Activated gamma-delta T cell (primary cell): ENCODE measurements around the gene MAP4K5.
"Not testable (repeated sequence)": the region's sequence is repeated elsewhere in the genome, so short reads cannot be mapped to it uniquely, and the experiment has no call there.

Source experiments
- DNase-seq: peaks from one replicate; lab custom pipeline; 2025; lab: John Stamatoyannopoulos, UW

MAP4K5 gene

DNA sequence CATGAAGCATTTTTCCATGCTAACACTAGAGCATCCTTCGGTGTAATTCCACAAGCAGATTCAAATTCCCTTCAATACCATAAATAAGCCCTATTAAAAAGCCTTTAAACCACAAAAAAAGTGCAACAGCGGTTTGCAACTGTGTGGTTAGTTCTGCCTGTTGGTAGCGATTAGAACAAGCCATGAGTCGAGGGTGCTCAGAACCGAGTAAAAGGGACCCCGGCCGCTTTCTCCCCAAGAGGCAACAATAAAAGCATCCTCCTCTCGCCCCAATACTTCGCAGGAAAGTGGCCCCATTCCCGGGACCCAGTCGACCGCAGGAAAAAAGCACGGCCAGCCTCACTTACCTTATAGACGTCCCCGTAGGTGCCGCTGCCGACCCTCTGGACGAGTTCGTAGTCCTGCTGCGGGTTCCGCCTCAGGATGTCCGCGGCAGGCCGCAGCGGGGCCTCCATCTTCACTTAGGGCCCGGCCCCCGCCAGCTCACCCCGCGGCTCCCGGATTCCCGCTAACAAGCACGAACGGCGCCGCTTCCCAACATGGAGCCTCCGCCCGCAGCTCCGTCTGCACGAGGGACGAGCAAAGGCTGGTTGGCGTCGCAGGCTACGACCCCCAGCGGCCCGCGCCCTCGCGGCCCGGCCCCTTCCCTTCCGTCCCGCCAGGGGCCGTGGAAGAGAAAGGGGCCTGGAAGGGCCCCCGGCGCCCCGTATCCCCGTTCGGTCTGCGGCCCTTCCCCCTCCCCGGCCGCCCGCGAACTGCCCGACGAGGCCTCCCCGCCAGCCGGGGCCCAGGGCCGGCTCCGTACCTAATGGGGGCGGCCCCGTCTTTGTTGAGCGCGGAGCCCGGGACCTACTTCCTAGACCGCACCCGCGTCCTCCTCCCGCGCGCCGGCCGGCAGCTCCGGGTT lies 521 bp downstream of the MAP4K5 start:
- peak; percentile 29 for DNase-seq

DNA sequence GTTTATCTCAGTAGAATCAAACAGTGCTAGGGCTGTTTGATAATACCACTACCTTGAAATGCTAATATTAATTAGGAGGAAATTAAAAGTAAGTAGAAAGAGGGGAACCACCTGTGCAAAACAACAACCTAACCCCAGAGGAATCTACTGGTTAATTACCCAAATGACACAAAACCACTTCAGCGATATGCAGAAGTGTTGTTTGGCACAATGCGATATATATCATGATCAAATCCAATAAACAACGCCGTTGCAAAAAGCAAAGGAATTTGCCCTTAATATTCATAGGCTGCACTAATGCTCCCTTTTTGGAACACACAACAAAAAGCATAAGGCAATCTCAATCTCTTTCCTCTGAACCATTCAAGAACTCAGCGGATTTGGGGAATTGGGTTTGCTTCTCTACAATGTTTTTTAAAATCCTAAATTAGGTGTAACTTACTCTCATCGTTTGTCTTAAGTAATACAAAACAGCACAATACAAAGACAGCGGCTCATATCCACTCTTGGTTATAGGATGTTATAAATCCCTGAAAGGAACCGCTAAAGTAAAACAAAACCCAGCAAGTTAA lies 1.5 kb downstream of the MAP4K5 start:
- DNase-seq, result no peak

DNA sequence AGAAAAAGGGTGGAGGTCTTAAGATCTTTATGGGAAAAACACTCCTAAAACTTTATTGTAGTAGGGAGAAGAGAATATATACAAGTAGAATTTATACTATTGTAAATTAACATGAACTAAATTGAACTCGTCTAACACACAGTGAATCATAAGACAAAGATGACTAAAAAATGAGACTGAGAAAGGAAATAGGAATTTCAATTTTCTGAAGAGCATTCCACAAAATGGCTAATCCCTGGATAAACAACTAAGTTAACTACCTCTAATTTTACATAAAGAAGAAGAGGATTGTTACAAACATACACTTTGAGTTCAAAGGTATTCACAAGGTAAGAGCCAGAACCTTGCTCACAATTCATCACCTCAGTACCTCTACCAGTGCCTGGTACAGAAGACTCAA lies 2.0 kb downstream of the MAP4K5 start:
- DNase-seq, result no peak

DNA sequence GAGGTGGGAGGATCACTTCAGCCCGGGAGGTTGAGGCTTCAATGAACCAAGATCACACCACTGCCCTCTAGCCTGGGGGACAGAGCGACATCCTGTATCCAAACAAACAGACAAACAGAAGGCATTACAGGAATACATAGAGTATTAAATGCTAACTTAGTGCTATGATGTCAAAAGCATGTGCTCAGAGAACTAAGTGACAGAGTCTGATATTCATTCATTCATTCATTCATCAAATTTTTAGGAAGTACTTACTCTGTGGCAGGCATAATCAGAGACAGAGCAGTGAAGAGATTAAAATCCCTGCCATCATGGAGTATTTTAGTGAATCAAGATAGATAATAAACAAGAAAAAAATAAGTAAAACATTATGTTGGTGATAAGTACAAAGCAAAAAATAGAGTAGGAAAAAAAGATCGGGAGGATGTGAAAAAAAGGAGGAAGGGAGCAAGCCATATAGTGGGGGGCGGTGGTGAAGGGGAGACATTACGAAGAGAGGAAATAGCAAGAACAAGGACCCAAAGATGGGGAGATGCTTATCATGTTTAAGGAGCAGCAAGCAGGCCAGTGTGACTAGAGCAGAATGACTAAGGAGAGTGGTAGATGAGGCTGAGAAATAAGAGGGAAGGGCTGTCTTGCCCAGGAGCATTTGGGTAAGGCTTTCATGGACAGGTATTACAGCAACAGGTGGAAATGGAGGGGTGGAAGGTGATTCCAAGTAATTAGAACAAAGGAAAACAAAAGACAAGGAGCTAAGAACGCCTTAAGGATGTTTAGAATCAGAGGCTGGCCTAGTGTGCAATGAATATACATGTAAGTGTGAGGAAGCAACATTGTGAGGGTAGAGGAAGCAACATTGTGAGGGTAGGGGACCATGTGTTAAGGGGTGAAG lies 2.8 kb downstream of the MAP4K5 start:
- DNase-seq, result no peak

DNA sequence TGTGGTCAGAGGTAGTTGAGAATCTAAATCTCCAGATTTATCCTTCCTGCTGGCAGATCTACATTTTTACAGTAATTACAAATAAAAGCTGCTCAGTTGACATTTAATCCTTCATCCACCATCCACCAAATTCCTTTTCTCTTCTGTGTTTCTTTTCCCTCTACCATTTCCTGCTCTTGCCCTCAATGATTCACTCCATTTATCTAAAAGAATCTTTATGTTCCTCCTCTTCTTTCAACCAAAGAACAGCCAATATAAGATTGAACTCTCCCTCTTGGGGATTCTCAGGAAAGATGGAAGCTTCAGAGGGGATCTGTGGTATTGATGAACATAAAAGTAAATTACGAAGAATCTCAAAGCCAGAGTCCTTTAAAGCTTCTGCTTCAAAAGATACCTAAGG lies 4.4 kb downstream of the MAP4K5 start:
- no peak for DNase-seq

DNA sequence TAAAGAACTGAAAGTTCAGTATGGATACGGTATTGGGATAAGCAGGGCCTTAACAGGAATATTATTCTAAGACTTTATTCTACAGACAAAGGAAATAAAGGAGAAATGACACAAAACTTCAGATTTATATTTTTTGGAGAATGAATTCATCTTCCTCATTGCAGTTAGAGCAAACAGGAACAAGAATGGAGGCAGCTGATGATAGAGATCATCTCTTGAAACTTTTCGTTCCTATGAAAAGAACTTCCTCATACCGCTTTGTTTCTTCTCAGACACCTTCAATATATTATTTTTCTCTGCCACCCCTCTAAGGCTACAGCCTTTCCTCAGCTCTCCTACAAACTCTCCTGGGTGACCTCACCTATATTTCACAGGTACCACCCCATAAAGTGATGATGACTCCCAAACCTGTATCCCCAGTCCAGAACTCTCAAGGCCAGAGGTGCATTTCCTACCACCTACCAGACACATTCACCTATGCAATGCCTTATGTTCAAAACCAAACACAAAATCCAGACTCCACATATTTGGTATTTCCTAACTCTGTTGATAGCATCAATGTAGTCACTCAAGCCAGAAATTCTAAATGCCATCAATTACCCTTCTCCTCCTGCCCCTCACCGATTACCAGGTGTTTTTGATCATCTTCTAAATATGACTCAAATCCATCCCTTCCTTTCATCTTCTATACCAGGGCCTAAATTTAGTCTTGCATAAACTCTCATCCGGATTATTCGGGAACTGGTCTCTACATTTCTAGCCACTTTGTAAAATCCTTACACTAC lies 7.4 kb downstream of the MAP4K5 start:
- DNase-seq, result no peak

DNA sequence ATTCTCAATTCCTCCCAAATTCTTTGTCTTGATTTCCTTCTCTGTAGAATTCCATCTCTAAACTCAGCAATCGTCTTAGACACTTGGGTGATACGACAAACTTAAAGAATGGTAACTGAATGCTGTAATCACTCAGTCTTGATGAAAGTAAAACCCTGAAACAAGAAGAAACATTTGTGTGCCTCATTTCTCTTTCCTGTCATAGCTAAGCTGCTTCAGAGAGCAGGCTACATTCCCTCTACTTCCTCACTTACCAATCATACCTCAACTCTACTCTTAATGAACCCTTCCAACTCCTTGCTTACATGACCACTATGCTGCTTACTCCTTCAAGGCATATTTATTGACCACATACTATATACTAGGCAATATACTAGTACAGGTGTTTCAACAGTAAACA lies 8.3 kb downstream of the MAP4K5 start:
- no peak for DNase-seq

DNA sequence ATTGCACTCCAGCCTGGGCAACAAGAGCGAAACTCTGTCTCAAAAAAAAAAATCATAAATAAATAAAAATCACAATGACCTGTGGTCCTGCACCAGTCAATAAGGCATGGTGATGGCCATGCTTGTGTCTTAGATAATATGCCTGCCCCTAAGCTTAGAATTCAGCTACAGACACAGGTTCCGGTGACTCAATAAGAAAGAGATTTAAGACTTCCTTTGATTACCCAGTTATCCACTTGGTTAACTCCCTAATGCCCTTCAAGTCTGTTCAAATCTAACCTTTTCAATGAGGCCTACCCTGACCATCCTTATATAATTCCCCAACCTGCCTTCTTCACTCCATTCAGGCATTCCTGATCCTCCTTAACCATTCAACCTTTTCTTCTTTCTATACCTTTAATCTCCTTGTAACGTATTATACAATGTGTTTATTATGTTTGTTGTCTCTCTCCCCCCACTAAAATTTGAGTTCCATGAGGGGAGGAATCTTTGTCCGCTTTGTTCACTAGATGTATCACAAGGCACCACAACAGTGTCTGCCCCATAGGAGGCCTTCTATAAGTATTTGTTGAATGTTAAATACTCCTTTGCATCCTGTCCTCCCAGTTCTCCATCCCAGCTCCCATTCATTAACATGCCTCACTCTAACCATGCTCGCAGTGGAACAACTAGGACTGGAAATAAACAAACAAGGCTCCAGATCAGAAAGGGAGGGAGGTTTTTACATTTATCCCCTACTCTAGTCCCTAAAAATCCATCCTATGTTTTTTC lies 8.9 kb downstream of the MAP4K5 start:
- no peak for DNase-seq

DNA sequence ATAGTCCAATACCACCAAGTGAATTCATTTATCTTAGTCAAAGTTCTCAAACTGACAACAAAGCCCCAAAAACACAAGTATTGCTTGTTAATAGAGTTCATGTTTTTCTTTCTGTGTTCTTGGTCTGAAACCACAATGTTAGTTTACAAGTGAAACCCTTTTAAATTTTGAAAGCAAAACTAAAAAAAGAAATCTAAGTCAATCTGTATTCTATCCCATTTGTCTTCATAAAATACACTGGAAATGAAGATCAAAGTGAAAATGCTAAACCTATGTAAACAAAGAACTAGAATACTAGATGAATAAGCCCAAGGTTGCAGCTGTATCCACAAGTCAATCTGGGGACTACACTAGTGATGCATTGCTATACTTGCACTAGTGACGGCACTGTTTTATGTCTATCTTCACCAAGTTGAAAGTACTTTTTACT lies 10.4 kb downstream of the MAP4K5 start:
- DNase-seq, result no peak

DNA sequence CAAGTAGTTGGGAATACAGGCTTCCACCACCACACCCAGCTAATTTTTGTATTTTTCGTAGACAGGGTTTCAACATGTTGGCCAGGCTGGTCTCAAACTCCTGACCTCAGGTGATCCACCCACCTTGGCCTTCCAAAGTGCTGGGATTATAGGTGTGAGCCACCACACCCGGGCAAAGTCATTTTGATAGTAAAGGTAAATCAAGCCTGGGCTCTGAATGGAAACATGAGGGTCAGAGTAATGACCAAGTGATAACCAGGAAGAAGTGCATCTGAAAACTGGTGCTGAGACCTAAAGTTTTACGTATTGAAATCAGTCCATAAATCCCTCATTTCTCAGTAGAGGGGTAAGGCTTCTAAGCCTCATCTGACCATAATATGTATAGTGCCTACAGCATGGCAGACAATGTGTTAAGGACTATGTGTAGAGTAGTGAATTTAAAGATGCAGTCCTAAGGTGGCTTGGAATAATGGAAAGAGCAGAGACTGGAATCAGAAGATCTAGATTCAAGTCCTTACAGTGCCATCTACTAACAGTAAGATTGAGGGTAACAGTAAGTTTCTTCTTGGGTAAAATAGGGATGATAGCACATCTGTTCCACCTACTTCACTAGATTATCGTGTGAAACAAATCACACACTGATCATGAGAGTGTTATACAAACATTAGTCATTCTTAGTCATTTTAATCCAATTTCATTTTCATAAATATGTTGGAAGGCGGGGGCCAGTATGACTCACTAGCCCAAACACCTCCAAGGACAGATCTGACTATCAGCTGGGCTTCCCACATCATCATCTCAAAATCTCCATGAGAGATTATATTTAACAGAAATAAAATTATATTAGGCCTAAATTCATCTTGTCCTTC lies 11.2 kb downstream of the MAP4K5 start:
- DNase-seq, result no peak

DNA sequence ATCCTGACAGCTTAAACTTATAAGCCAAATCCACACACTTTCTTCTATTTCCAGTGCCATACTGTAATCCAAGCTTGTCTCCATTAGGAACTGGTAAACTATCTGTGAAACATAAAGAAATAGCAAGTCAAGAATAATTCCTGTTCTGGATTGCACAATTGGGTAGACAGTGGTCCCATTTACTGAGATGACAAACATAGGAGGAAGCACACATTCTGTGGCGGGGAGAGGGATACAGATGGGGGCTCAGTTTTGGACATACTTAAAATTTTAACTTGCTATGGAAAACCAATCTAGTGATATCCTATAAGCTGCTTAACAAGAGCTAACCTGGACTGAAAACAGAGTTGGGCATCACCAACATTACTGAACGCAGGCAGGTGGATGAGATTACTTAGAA lies 16.3 kb downstream of the MAP4K5 start:
- no peak for DNase-seq

DNA sequence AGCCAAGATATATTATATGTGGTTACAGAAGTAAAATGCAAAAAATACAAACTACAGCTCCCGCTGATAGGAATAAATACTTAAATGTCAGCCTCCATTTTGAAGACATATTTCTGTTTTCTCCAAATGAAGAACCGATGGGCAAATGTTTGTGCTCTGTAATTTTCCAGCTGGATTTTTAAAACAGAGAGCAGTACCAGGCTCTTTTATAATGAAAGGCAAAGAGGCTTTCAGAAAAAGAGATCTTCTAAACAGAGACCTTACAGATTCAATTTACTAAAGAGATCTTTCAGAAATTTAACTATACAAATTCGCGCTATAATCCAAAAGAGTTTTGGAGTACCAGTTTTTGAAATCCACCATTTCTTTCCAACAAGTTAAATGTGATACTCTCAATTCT lies 19.9 kb downstream of the MAP4K5 start:
- no peak for DNase-seq

DNA sequence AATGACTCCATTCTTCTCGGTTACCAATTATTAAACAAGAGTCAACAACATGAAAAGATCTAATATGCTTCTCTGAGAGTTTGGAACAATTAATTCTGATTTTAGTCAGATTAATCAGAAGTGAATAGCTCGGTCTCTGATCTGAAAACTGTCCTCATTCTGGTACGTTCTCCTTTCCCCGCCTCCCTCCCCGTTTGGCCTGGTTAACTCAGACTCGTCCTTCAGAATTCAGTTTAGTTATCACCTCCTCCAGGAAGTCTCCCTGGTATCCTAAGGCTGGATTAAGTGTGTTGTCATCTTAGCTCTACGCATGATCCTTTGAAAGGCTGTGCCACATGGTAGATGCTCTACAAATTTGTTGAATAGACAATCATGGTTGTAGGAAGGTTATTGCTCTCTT lies 22.2 kb downstream of the MAP4K5 start:
- no peak for DNase-seq

DNA sequence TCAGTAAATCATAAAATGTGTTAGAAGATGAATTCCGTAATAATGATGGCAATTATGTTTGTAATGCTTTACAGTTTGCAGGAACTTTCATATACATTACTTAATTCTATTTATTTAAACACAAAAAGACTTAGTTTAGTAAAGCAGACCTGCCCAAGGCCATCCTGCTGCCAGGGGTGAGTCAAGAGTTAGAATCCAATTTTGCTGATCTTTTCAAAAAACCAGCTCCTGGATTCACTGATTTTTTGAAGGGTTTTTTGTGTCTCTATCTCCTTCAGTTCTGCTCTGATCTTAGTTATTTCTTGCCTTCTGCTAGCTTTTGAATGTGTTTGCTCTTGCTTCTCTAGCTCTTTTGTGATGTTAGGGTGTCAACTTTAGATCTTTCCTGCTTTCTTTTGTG lies 25.3 kb downstream of the MAP4K5 start:
- not testable (repeated sequence) for DNase-seq

DNA sequence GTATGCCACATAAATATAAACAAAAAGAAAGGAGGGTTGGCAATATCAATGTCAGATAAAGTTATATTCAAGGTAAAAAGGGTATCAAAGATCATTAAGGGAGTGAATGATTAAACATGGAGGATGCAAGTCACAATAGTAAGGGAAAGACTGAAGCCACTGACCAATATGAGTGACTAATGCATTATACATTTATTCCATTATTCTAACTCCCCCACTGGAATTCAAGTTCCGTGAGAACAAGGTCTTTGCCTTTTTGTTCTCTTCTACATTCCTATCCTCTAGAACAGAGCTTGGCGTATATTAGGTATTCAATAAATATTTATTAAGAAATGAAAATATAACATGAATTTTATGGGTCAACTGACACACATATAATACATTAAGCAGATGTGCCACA lies 30.7 kb downstream of the MAP4K5 start:
- no peak for DNase-seq

DNA sequence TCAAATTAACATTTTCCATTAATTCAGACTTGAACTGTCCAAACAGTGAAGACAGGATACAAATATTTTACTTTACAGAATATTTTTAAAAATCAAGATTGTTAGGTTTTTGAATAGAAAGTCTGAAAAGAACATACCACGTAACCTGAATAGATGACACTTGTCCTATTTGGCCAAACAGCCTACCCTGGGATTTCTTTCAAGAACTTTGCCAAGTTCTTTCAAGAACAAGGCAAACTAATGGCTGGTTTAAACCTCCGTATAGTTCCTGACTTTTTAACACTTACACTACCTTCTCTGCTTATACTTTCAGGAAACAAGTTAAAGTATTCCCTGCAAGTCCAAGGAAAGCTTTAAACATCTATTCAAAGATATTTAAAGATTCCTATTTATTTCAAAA lies 35.0 kb downstream of the MAP4K5 start:
- no peak for DNase-seq

DNA sequence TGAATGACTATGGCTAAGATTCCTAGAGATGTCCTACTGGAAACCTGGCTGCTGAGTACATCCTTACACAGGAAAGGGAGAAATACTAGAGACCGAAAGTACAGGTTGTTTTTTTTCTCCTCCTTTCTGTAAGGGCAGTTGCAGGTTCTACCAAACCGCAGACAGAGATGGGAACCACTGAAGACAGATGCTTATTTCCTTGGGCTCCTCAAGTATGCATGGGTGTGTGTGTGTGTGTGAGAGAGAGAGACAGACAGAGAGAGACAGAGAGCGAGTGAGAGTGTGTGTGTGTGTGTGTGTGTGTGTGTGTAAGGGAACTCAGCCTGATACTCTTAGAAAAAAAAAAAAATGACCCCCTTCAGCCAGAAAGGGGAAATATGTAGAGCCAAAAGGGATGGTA lies 42.5 kb downstream of the MAP4K5 start:
- no peak for DNase-seq

DNA sequence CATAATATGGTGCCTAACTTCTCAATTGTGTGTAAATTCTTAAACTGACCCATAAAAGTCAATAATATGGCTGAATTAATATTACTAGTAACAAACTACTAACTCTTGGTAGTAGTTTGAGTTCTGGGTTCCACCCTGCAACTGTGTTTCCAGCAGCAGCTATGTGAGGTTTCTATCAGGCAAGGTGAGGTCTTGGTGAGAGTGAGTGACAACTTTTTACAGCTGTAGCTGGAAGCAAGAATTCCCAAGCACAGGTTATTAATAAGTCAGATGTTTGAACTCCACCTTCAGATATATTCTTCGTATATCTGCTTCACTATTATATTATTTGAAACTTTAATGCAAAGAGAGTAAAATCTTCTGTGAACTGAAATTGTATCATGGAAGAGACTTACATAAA lies 43.8 kb downstream of the MAP4K5 start:
- DNase-seq, result no peak

DNA sequence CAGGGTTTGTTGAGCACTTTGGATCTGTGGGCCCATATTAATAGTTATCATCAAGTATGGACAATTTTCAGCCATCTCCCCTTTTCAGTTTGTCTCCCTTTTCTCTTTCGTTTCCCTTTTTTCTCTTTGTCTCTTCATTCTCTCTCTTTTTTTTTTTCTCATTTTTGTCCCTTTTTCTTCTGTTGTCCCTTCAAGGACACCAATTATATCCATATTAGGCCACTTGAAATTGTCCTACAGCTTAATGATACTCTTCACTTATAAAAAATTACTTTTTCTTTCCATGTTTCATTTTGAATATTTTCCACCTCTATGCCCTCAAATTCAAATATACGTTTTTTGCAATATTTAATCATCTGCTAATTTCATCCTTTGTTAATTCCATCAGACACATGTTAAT lies 53.3 kb downstream of the MAP4K5 start:
- DNase-seq, result no peak

DNA sequence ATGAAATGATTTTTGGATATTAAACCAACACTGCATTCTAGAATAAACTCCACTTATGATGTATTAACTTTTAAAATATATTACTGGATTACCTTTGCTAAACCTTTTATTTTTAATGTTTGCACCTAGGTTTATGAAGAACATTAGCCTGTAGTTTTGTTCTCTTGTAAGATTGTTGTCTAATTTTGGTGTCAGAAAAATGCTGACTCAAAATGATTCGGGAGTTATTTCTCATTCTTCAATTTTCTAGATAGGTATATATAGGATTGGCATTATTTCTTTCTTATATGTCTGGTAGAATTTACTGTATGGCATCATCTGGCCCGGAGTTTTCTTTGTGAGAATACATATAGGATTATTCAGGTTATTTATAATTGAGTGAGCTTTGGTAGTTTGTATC lies 54.6 kb downstream of the MAP4K5 start:
- DNase-seq, result no peak
